Ascending aorta (tissue), 2 donors: ENCODE results near the gene TMEM163. TPM values are rescaled to one million over a fixed set of nuclear protein-coding genes. Genes with fewer than 3 reads are reported as not detected.

Source experiments
- DNase-seq, 2 donors: peaks; one replicate each; pipeline ENCODE4 v3.0.0-alpha.2; 2019; ENCODE audit warnings: low spot score in 2 of 2
- H3K27ac ChIP-seq, 2 donors: fragments of 200-600 bp; sonication (generic); one replicate each; pipeline ENCODE4 v1.5.1; 2016 to 2017; ENCODE audit warnings: mild to moderate bottlenecking in 1 of 2
- H3K27me3 ChIP-seq: fragments of 200-600 bp; sonication (generic); one replicate; pipeline ENCODE4 v1.5.1; 2017
- H3K36me3 ChIP-seq, 2 donors: fragments of 200-600 bp; sonication (generic); one replicate each; pipeline ENCODE4 v1.5.1; 2016
- H3K4me1 ChIP-seq, 2 donors: fragments of 200-600 bp; sonication (generic); one replicate each; pipeline ENCODE4 v1.5.1; 2016 to 2017; ENCODE audit warnings: mild to moderate bottlenecking in 1 of 2
- H3K4me3 ChIP-seq, 2 donors: fragments of 200-600 bp; sonication (generic); one replicate each; pipeline ENCODE4 v1.5.1; 2016 to 2017; ENCODE audit warnings: mild to moderate bottlenecking in 1 of 2
- H3K9me3 ChIP-seq, 2 donors: fragments of 200-600 bp; sonication (generic); one replicate each; pipeline ENCODE4 v1.5.1; 2016
- CTCF ChIP-seq, 3 experiments: fragments of 200-600 bp in 2 of 3; fragments of 450-650 bp in 1 of 3; sonication (generic) in 2 of 3; IDR thresholded peaks; one replicate each; pipeline ENCODE4 v1.5.1; 2016 to 2019; ENCODE audit warnings: antibody characterized with exemption in 3 of 3, mild to moderate bottlenecking in 1 of 3, moderate library complexity in 1 of 3
- intact Hi-C: fragments of 100-400 bp; cut with DNase I; formaldehyde crosslinking; loops from one replicate; pipeline ENCODE4 v1.15.1; 2023
- total RNA-seq: library from RNA; depleted of rRNA; stranded (reverse); fragments of >200 nt; gene quantifications from one replicate; pipeline ENCODE4 v1.1.0, GENCODE V29; 2016

Gene TMEM163
- total RNA-seq, 1 donor from 2014 or later, result not detected

GRCh38 chr2:134647607-134648256 is 71.1 kb downstream of the TMEM163 start:
- DNase-seq, result no peak
- no peak for TF ChIP-seq CTCF (IDR thresholded peaks at IDR 0.05)
- H3K27me3 ChIP-seq, result no peaks in the 10 kb centered on the region
- H3K27ac ChIP-seq, result no peak overlapping the region
- intact Hi-C loops, result no loop called here
- no peaks in the 10 kb centered on the region for H3K9me3 ChIP-seq
- no peak overlapping the region for H3K4me3 ChIP-seq
- no peaks in the 10 kb centered on the region for H3K36me3 ChIP-seq
- no peaks in the 10 kb centered on the region for H3K4me1 ChIP-seq

DNA sequence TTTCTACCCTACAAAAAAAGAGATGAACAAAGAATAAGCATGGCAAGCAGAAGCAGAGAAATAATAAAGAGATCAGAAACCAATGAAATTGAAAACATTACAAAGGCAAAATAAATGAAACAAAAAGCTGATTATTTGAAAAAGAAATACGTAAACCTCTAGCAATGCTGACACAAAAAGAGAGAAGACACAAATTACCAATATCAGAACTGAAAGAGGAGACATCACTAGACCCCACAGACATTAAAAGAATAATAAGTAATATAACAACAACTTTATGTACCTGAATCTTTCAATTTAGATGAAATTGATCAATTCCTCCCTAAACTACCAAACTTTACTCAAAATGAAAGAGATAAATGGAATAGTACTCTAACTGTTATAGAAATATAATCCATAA is 75.9 kb downstream of the TMEM163 start:
- H3K9me3 ChIP-seq, result no peaks in the 10 kb centered on the region
- TF ChIP-seq CTCF (IDR thresholded peaks at IDR 0.05), result no peak

GRCh38 chr2:134640494-134640893 is 78.3 kb downstream of the TMEM163 start:
- Histone ChIP-seq H3K9me3 (no peaks in the 10 kb centered on the region), H3K4me1 (no peaks in the 10 kb centered on the region), H3K27ac (no peak overlapping the region), H3K4me3 (no peak overlapping the region), H3K27me3 (no peaks in the 10 kb centered on the region), H3K36me3 (no peaks in the 10 kb centered on the region)
- DNase-seq, result no peak
- intact Hi-C loops, result no loop called here
- no peak for TF ChIP-seq CTCF (IDR thresholded peaks at IDR 0.05)

More for the DNA sequence above, 75.9 kb downstream of the TMEM163 start:
- intact Hi-C loops, result no loop called here
- no peaks in the 10 kb centered on the region for H3K4me1 ChIP-seq
- no peak overlapping the region for H3K27ac ChIP-seq
- no peak for DNase-seq
- no peaks in the 10 kb centered on the region for H3K36me3 ChIP-seq
- no peaks in the 10 kb centered on the region for H3K27me3 ChIP-seq
- no peak overlapping the region for H3K4me3 ChIP-seq

DNA sequence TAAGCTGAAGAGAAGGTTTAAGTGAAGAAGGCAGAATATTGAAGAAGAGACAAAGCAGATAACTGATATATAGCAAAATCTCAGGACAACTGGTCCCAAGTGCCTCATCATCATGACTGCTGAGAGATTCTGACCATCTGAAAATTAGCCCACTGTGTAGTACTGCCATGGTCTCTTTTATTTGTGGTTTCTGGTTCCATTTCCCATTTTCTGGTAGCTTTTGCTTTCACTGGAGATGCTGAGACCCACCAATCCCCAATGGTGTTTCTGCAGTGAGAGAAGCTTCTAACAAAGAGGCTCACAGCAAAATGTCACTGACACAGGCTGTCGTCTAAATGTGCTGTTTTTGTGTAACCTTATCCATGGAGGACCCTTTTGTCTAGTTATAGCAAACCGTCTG is 79.5 kb downstream of the TMEM163 start:
- intact Hi-C loops, result no loop called here
- DNase-seq, result no peak
- Histone ChIP-seq H3K27me3 (no peaks in the 10 kb centered on the region), H3K9me3 (no peaks in the 10 kb centered on the region), H3K4me1 (no peaks in the 10 kb centered on the region), H3K36me3 (no peaks in the 10 kb centered on the region), H3K4me3 (no peak overlapping the region), H3K27ac (no peak overlapping the region)
- TF ChIP-seq CTCF (IDR thresholded peaks at IDR 0.05), result no peak

DNA sequence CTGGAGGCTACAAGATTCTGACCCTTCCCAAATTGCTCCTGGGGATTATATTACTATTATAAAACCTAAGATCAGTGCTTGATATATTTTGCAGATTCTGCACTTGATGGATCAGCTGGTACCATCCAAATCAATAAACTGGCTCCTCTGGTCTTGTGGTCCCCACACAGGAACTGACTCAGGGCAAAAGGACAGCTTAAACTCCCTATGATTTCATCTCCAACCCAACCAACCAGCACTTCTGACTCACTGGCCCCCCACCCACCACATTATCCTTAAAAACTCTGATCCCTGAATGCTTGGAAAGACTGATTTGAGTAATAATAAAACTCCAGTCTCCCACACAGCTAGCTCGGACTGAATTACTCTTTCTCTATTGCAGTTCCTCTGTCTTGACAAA is 82.1 kb downstream of the TMEM163 start:
- TF ChIP-seq CTCF (IDR thresholded peaks at IDR 0.05), result no peak
- DNase-seq, result no peak
- H3K27me3 ChIP-seq, result no peaks in the 10 kb centered on the region

More for the DNA sequence above, 82.1 kb downstream of the TMEM163 start:
- Histone ChIP-seq H3K4me3 (no peak overlapping the region), H3K4me1 (no peaks in the 10 kb centered on the region), H3K9me3 (no peaks in the 10 kb centered on the region), H3K36me3 (no peaks in the 10 kb centered on the region), H3K27ac (no peak overlapping the region)
- intact Hi-C loops, result no loop called here
